Body of pancreas (tissue), 4 donors: ENCODE measurements around the gene KCNAB2.

Source experiments
- POLR2A ChIP-seq, 3 donors: fragments of 450-650 bp; IDR thresholded peaks; one replicate each; pipeline ENCODE4 v1.6.1; 2016; ENCODE audit warnings: antibody characterized with exemption in 3 of 3, mild to moderate bottlenecking in 2 of 3
- TF ChIP-seq, protein P1 (sequence below), 7 experiments: fragments of 450-650 bp in 4 of 7; fragments of 200-600 bp in 3 of 7; sonication (generic) in 3 of 7; IDR thresholded peaks; one replicate each; pipeline ENCODE4 v1.5.1; 2016 to 2019; ENCODE audit warnings: antibody characterized with exemption in 7 of 7

DNA sequence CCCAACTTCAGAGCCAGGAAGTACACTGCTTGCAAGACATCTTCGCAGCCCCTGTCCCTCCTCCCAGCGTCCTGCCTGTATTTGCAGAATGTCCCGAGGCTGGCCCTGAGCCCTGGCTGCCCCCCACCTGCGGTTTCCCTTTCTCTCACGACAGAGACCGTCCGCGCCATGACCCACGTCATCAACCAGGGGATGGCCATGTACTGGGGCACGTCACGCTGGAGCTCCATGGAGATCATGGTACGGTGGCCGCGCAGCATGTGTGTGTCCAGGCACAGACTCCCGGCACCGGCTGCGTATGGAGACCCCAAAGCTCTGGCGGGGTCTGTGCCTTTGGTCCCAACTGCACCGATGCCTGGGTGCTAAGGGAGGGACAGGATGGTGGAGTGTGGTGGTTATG is 48.6 kb downstream of the KCNAB2 start:
- no peak for TF ChIP-seq POLR2A (IDR thresholded peaks at IDR 0.05)
- TF ChIP-seq, protein P1, sequence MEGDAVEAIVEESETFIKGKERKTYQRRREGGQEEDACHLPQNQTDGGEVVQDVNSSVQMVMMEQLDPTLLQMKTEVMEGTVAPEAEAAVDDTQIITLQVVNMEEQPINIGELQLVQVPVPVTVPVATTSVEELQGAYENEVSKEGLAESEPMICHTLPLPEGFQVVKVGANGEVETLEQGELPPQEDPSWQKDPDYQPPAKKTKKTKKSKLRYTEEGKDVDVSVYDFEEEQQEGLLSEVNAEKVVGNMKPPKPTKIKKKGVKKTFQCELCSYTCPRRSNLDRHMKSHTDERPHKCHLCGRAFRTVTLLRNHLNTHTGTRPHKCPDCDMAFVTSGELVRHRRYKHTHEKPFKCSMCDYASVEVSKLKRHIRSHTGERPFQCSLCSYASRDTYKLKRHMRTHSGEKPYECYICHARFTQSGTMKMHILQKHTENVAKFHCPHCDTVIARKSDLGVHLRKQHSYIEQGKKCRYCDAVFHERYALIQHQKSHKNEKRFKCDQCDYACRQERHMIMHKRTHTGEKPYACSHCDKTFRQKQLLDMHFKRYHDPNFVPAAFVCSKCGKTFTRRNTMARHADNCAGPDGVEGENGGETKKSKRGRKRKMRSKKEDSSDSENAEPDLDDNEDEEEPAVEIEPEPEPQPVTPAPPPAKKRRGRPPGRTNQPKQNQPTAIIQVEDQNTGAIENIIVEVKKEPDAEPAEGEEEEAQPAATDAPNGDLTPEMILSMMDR (IDR thresholded peaks at IDR 0.05), result no peak
